Peyer's patch (tissue), 4 donors: ENCODE results near the gene JOSD2. TPM values are rescaled to one million over a fixed set of nuclear protein-coding genes. Genes with fewer than 3 reads are reported as not detected.

Experiments
- DNase-seq, 3 donors: peaks; one replicate each; pipeline ENCODE4 v3.0.0-alpha.2; 2017 to 2019
- H3K27ac ChIP-seq, 4 donors: fragments of 200-600 bp; sonication (generic); one replicate each; pipeline ENCODE4 v1.5.1; 2016 to 2019
- H3K27me3 ChIP-seq, 2 donors: fragments of 200-600 bp; sonication (generic); one replicate each; pipeline ENCODE4 v1.5.1; 2019
- H3K36me3 ChIP-seq, 3 donors: fragments of 200-600 bp; sonication (generic); one replicate each; pipeline ENCODE4 v1.5.1; 2016 to 2019
- H3K4me1 ChIP-seq, 4 donors: fragments of 200-600 bp; sonication (generic); one replicate each; pipeline ENCODE4 v1.5.1; 2016 to 2019
- H3K4me3 ChIP-seq, 4 donors: fragments of 200-600 bp; sonication (generic); 1 replicate in 3 of 4; 2 replicates in 1 of 4; pipeline ENCODE4 v1.5.1; 2016 to 2019; ENCODE audit warnings: mild to moderate bottlenecking in 1 of 4
- H3K9me3 ChIP-seq, 4 donors: fragments of 200-600 bp; sonication (generic); one replicate each; pipeline ENCODE4 v1.5.1; 2016 to 2019; ENCODE audit warnings: mild to moderate bottlenecking in 1 of 4
- POLR2A ChIP-seq, 2 donors: fragments of 450-650 bp; IDR thresholded peaks; one replicate each; pipeline ENCODE4 v1.5.1; 2017; ENCODE audit warnings: antibody characterized with exemption in 2 of 2, mild to moderate bottlenecking in 2 of 2, moderate library complexity in 2 of 2
- total RNA-seq, 4 donors: library from RNA; depleted of rRNA; stranded (reverse); fragments of >200 nt; gene quantifications; one replicate each; pipeline ENCODE4 v1.1.0, GENCODE V29; 2016
- TF ChIP-seq, protein P1 (sequence below), 6 experiments: fragments of 450-650 bp in 4 of 6; fragments of 200-600 bp in 2 of 6; sonication (generic) in 1 of 6; IDR thresholded peaks; one replicate each; pipeline ENCODE4 v1.5.1; 2017 to 2019; ENCODE audit warnings: antibody characterized with exemption in 6 of 6, mild to moderate bottlenecking in 3 of 6, moderate library complexity in 1 of 6

JOSD2 gene
- total RNA-seq, 4 donors from 2014 or later, result 10.7 to 41.3 (median 26.6) TPM

DNA sequence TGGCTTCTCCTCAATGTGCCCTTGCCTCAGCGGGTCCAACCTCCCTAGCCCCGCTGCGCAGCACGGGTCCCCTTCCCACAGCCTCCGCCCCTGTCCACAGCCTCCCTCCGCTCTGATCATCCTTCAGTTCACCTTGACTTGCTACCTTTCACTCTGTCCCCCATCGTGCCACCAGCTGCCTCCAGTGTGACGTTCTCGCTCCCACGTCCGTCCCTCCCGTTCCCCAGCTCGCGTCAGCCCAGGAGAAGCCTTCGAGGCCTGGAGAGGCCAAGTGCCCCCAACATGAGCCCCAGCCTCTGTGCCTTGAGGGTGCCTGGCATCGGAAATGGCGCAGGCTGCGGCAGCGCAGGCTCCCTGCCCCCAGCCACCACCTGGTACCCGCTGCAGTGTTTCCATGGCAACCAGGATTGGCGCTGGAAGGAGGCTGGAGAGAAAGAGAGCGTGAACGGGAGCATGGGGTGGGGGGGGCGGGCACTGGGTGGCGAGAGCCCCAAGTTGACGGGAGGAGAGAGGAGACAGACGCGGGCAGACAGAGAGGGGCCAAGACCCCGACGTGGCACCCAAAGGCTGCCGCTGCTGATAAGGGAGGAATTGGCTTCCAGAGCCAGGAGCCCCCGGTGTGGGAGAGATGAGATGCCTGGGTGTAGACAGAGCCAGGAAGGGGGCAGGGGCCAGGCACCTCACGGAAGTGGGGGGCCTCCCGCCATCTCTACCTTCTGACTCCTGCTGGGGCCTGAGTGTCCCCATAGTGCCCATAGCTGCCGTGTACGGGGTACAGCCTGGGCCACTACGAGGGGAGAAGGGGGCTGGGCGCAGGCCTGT is 3.6 kb upstream of the JOSD2 start:
- Histone ChIP-seq H3K27me3 (no peaks in the 10 kb centered on the region), H3K27ac (no peak overlapping the region), H3K4me1 (peaks cover 0 to 8% (median 3%) of the 10 kb centered on the region in 4 donors), H3K4me3 (no peak overlapping the region), H3K36me3 (no peaks in the 10 kb centered on the region), H3K9me3 (no peaks in the 10 kb centered on the region)
- DNase-seq, result no peak
- no peak for TF ChIP-seq POLR2A (IDR thresholded peaks at IDR 0.05)
- TF ChIP-seq, protein P1, sequence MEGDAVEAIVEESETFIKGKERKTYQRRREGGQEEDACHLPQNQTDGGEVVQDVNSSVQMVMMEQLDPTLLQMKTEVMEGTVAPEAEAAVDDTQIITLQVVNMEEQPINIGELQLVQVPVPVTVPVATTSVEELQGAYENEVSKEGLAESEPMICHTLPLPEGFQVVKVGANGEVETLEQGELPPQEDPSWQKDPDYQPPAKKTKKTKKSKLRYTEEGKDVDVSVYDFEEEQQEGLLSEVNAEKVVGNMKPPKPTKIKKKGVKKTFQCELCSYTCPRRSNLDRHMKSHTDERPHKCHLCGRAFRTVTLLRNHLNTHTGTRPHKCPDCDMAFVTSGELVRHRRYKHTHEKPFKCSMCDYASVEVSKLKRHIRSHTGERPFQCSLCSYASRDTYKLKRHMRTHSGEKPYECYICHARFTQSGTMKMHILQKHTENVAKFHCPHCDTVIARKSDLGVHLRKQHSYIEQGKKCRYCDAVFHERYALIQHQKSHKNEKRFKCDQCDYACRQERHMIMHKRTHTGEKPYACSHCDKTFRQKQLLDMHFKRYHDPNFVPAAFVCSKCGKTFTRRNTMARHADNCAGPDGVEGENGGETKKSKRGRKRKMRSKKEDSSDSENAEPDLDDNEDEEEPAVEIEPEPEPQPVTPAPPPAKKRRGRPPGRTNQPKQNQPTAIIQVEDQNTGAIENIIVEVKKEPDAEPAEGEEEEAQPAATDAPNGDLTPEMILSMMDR (IDR thresholded peaks at IDR 0.05), result no peak

DNA sequence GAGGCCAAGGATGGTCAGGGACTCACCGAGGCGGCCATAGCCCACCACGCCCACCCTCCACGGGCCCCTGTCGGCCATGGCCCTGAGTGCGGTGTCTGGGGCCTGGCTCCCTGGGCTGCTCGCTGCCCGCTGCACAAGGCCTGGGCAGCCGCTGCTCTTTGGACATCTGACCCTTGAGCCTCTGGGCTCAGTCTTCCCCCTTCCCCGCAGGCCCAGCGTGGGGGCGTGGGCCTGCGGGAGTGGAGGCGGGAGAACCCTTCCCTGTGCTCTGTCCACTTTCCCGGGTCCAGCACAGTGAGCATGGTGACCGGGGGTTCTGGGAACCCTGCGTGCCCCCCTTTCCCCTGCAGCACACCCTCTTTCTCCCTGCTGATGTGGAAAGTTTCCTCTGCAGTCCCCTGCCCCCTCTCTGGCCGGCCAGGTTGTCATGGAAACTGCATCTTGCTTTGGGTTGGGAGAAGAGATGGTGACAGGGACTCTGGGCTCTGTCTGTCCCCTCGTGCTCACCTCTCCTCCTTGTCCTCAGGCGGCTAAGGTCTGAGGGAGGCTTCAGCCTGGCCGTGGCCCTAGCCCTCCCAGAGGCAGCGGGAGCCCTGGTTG is 2.9 kb upstream of the JOSD2 start, which contains the start of gene ASPDH:
ASPDH (minus strand) TSS at position 168 of the 600 bp plus-strand sequence; CDS start at position 78, 90 bp downstream.
- peak in 1 of 3 donors; percentile 60 for DNase-seq
- no peaks in the 10 kb centered on the region for H3K27me3 ChIP-seq
- no peaks in the 10 kb centered on the region for H3K9me3 ChIP-seq
- H3K27ac ChIP-seq, result no peak within 1 kb of the TSS
- H3K36me3 ChIP-seq, result no peaks in the 10 kb centered on the region
- H3K4me1 ChIP-seq, result peaks cover 0 to 8% (median 3%) of the 10 kb centered on the region in 4 donors
- H3K4me3 ChIP-seq, result peak within 1 kb of the TSS in 2 of 4 donors; percentile 27 to 34
- TF ChIP-seq, protein P1 (IDR thresholded peaks at IDR 0.05), result no peak
- peak in 1 of 2 donors; percentile 41 for TF ChIP-seq POLR2A (IDR thresholded peaks at IDR 0.05)

DNA sequence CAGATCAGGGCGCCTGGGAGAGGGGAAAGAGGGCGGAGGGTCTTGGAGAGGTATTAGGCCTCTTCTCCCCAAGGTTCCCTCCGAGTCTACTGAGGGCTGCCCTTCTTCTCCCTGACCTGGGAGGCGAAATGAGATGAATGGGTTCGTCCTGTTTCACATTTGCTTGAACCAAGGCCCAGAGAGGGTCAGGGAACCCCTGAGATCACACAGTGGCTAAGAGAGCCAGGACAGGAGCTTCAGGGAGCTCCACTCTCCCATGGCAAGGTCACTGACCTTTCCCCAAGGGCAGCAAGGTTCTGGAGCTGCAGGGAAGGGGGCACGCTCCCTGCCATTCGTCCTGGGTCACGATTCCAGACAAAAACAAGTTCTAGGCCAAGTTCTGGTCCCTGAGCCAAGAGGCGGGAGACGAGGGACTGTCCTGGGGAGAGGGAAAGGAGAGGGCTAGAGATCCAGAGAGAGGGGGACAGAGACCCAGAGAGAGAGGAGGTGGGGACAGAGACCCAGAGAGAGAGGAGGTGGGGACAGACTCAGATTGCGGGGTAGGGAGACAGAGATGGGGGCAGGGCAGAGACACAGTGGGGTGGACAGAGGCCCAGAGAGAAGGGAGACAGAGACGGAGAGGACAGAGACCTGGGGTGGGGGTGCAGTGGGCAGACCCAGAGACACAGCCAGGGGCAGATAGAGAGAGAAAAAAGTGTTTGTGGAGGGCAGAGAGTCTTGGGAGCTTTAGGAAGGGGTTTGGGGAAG is 2.2 kb upstream of the JOSD2 start:
- H3K27ac ChIP-seq, result no peak overlapping the region
- peaks cover 0 to 8% (median 3%) of the 10 kb centered on the region in 4 donors for H3K4me1 ChIP-seq
- DNase-seq, result peak in 1 of 3 donors; percentile 38
- TF ChIP-seq POLR2A (IDR thresholded peaks at IDR 0.05), result no peak
- TF ChIP-seq, protein P1 (IDR thresholded peaks at IDR 0.05), result no peak
- peak overlapping the region in 2 of 4 donors; percentile 27 to 34 for H3K4me3 ChIP-seq
- no peaks in the 10 kb centered on the region for H3K9me3 ChIP-seq
- no peaks in the 10 kb centered on the region for H3K27me3 ChIP-seq
- H3K36me3 ChIP-seq, result no peaks in the 10 kb centered on the region

DNA sequence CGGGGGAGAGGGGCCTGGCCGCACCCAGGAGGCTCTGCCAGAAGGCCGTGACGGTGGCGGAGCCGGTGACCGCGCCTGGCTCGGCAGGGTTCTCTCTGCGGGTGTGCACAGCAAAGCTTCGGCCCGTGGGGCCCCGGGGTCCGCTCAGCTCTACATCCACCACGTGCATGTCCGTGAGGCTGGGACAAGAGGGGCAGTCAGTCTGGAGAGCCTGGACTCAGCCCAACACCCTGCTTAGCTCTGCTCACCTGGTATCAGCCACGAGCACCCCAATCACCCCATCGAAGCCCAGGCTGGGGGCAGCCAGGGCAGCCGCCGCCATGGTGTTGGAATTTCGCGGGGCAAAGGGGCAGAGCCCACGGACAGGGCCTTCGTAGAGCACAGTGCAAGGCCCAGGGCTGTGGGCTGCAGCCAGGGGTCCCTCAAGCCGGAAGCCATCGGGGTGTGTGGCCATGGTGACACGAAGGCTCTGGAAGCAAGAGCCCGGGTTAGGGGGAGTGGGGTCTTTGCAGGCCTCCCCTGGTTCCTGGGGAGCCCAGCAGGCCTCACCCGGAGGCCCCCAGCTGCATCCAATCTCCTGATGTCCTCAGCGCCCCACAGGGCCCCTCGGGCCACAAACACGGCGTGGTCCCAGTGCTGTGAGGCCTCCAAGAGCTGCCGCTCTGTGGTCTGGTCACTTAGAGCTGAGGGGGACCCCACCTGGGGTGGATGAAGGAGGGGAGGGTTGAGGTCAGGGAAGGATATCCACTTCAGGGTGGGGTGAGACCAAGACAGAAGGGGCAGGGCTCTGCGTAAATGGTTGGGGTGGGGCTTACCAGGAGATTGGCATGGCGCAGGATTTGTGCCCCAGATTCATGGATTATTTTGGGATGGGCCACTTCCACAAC is 1.4 kb upstream of the JOSD2 start:
- no peaks in the 10 kb centered on the region for H3K36me3 ChIP-seq
- DNase-seq, result peak in 1 of 3 donors; percentile 54
- no peaks in the 10 kb centered on the region for H3K27me3 ChIP-seq
- H3K9me3 ChIP-seq, result no peaks in the 10 kb centered on the region
- H3K4me1 ChIP-seq, result peaks cover 0 to 8% (median 3%) of the 10 kb centered on the region in 4 donors
- TF ChIP-seq POLR2A (IDR thresholded peaks at IDR 0.05), result no peak
- TF ChIP-seq, protein P1 (IDR thresholded peaks at IDR 0.05), result no peak
- peak overlapping the region in 1 of 4 donors; percentile 66 for H3K27ac ChIP-seq
- peak overlapping the region in 1 of 4 donors; percentile 91 for H3K4me3 ChIP-seq
